H9 (cell line): ENCODE measurements around the gene CCNT1. TPM values are rescaled to one million over a fixed set of nuclear protein-coding genes. Genes with fewer than 3 reads are reported as not detected.

ENCODE experiments used
- DNase-seq: peaks from one replicate; pipeline ENCODE4 v3.0.0-alpha.2; 2017
- H2AFZ ChIP-seq: one replicate; pipeline ENCODE4 v1.6.1; 2013; ENCODE audit warnings: mild to moderate bottlenecking, low read length, control low read depth, moderate library complexity
- H2AK5ac ChIP-seq: 2 replicates; pipeline ENCODE4 v1.6.1; 2013; ENCODE audit warnings: low read length, control low read depth, mixed read lengths; ENCODE audit not compliant: insufficient read length
- H2BK120ac ChIP-seq: one replicate; pipeline ENCODE4 v1.6.1; 2013; ENCODE audit warnings: low read depth, mild to moderate bottlenecking, low read length, control low read depth, inconsistent platforms; ENCODE audit not compliant: poor library complexity, severe bottlenecking
- H2BK12ac ChIP-seq: 2 replicates; pipeline ENCODE4 v1.6.1; 2013; ENCODE audit warnings: low read length, control low read depth, mixed read lengths, low read depth; ENCODE audit not compliant: insufficient read length
- H2BK15ac ChIP-seq: 2 replicates; pipeline ENCODE4 v1.6.1; 2013; ENCODE audit warnings: low read depth, low read length, control low read depth
- H2BK20ac ChIP-seq: one replicate; pipeline ENCODE4 v1.6.1; 2013; ENCODE audit warnings: low read depth, mild to moderate bottlenecking, low read length, control low read depth, inconsistent platforms; ENCODE audit not compliant: poor library complexity, severe bottlenecking
- H2BK5ac ChIP-seq: 2 replicates; pipeline ENCODE4 v1.6.1; 2013; ENCODE audit warnings: low read length, control low read depth, mixed read lengths; ENCODE audit not compliant: insufficient read length
- H3K14ac ChIP-seq: 2 replicates; pipeline ENCODE4 v1.6.1; 2013; ENCODE audit warnings: low read length, control low read depth; ENCODE audit not compliant: insufficient read depth
- H3K18ac ChIP-seq: 2 replicates; pipeline ENCODE4 v1.6.1; 2013; ENCODE audit warnings: low read depth, mild to moderate bottlenecking, mixed read lengths, low read length, control low read depth; ENCODE audit not compliant: insufficient read length
- H3K23ac ChIP-seq: 2 replicates; pipeline ENCODE4 v1.6.1; 2013; ENCODE audit warnings: low read length, control low read depth, mixed read lengths, low read depth; ENCODE audit not compliant: insufficient read length
- H3K23me2 ChIP-seq: 2 replicates; pipeline ENCODE4 v1.6.1; 2013; ENCODE audit warnings: low read depth, mild to moderate bottlenecking, mixed read lengths, low read length, control low read depth; ENCODE audit not compliant: insufficient read length, poor library complexity, severe bottlenecking
- H3K27ac ChIP-seq: 2 replicates; pipeline ENCODE4 v1.5.1; 2013; ENCODE audit warnings: low read length, control low read depth, mixed read lengths, low read depth; ENCODE audit not compliant: insufficient read length
- H3K27me3 ChIP-seq: 2 replicates; pipeline ENCODE4 v1.6.1; 2013; ENCODE audit warnings: low read length, control low read depth, inconsistent platforms; ENCODE audit not compliant: insufficient read depth
- H3K4ac ChIP-seq: 2 replicates; pipeline ENCODE4 v1.6.1; 2013; ENCODE audit warnings: low read depth, mild to moderate bottlenecking, control low read depth, inconsistent platforms, low read length, moderate library complexity
- H3K4me1 ChIP-seq: 2 replicates; pipeline ENCODE4 v1.6.1; 2013; ENCODE audit warnings: low read length, control low read depth, inconsistent platforms; ENCODE audit not compliant: insufficient read depth
- H3K4me2 ChIP-seq: 2 replicates; pipeline ENCODE4 v1.6.1; 2013; ENCODE audit warnings: low read length, control low read depth, mixed read lengths; ENCODE audit not compliant: insufficient read length, insufficient read depth
- H3K56ac ChIP-seq: 2 replicates; pipeline ENCODE4 v1.6.1; 2013; ENCODE audit warnings: low read depth, mild to moderate bottlenecking, mixed read lengths, low read length, control low read depth; ENCODE audit not compliant: insufficient read length
- H3K79me1 ChIP-seq: 2 replicates; pipeline ENCODE4 v1.6.1; 2013; ENCODE audit warnings: low read depth, mild to moderate bottlenecking, moderate library complexity, low read length, control low read depth, inconsistent platforms; ENCODE audit not compliant: insufficient read depth, poor library complexity, severe bottlenecking
- H3K79me2 ChIP-seq: 2 replicates; pipeline ENCODE4 v1.6.1; 2013; ENCODE audit warnings: low read length, control low read depth, inconsistent platforms; ENCODE audit not compliant: insufficient read depth
- H3K9ac ChIP-seq: 2 replicates; pipeline ENCODE4 v1.6.1; 2013; ENCODE audit warnings: low read length, control low read depth, mixed read lengths; ENCODE audit not compliant: insufficient read length; ENCODE audit errors: extremely low read depth
- H3K9me3 ChIP-seq: one replicate; pipeline ENCODE4 v1.6.1; 2013; ENCODE audit warnings: low read depth, low read length, inconsistent platforms; ENCODE audit not compliant: control insufficient read depth
- H3T11ph ChIP-seq: one replicate; pipeline ENCODE4 v1.6.1; 2013; ENCODE audit warnings: mild to moderate bottlenecking, low read length, control low read depth, inconsistent platforms
- H4K20me1 ChIP-seq: one replicate; pipeline ENCODE4 v1.6.1; 2013; ENCODE audit not compliant: control insufficient read depth, insufficient read length, insufficient read depth
- H4K5ac ChIP-seq: 2 replicates; pipeline ENCODE4 v1.6.1; 2013; ENCODE audit warnings: low read depth, mild to moderate bottlenecking, mixed read lengths, low read length, control low read depth; ENCODE audit not compliant: insufficient read length
- H4K8ac ChIP-seq: replicated peaks from 2 replicates; pipeline ENCODE4 v1.6.1; 2013; ENCODE audit warnings: low read length, control low read depth, mixed read lengths, low read depth; ENCODE audit not compliant: insufficient read length
- H4K91ac ChIP-seq: 2 replicates; pipeline ENCODE4 v1.6.1; 2013; ENCODE audit warnings: low read depth, mild to moderate bottlenecking, moderate library complexity, mixed read lengths, low read length, control low read depth; ENCODE audit not compliant: insufficient read length
- H3K27ac Mint-ChIP-seq, 3 experiments: 2 replicates in 2 of 3; 3 replicates in 1 of 3; pipeline ENCODE4 v1.8.0; 2020 to 2021; ENCODE audit warnings: mixed read lengths in 3 of 3, mild to moderate bottlenecking in 1 of 3, moderate library complexity in 1 of 3
- H3K27me3 Mint-ChIP-seq: 2 replicates; pipeline ENCODE4 v1.8.0; 2021; ENCODE audit warnings: low read depth, mild to moderate bottlenecking, moderate library complexity, mixed read lengths
- H3K36me3 Mint-ChIP-seq, 3 experiments: 2 replicates in 2 of 3; 3 replicates in 1 of 3; pipeline ENCODE4 v1.8.0; 2020 to 2021; ENCODE audit warnings: low read depth in 3 of 3, mixed read lengths in 3 of 3; ENCODE audit not compliant: insufficient read depth in 1 of 3
- H3K4me1 Mint-ChIP-seq, 2 experiments: 2 replicates each; pipeline ENCODE4 v1.8.0; 2020; ENCODE audit warnings: mixed read lengths in 2 of 2
- H3K4me3 Mint-ChIP-seq, 2 experiments: 2 replicates in 1 of 2; 3 replicates in 1 of 2; pipeline ENCODE4 v1.8.0; 2020 to 2021; ENCODE audit warnings: mild to moderate bottlenecking in 2 of 2, mixed read lengths in 2 of 2, moderate library complexity in 1 of 2
- H3K9me3 Mint-ChIP-seq, 2 experiments: 2 replicates in 1 of 2; 3 replicates in 1 of 2; pipeline ENCODE4 v1.8.0; 2020; ENCODE audit warnings: mild to moderate bottlenecking in 2 of 2, mixed read lengths in 2 of 2, moderate library complexity in 1 of 2
- WGBS: extraction: QIAGEN DNeasy Blood & Tissue Kit; methylation state at CpG from one replicate; pipeline ENCODE4 v1.1.7; 2013; ENCODE audit warnings: missing lambda C conversion rate, low lambda C conversion rate, mixed read lengths; ENCODE audit not compliant: insufficient read length; ENCODE audit errors: extremely low coverage; 5-methylcytosine and 5-hydroxymethylcytosine counted together
- long read RNA-seq: library from polyadenylated mRNA; unstranded; transcript quantifications from one replicate; pipeline ENCODE4 v2.0.0, GENCODE V29; 2020
- total RNA-seq: library from RNA; stranded (reverse); gene quantifications from 2 replicates; pipeline ENCODE4 v1.2.1, GENCODE V29; 2021
- TF ChIP-seq, protein P1 (sequence below): fragments of 200-600 bp; sonication (generic); conservative IDR thresholded peaks from 3 replicates; pipeline ENCODE4 v1.8.0; 2021; ENCODE audit warnings: antibody characterized with exemption, mild to moderate bottlenecking

Gene CCNT1
- 49.4 and 53.1 TPM in 2 replicates for total RNA-seq
- long read RNA-seq, full-length matches to known transcripts: 11 of 34 reads
- long read RNA-seq, partial matches to known transcripts: 2 of 34 reads
- long read RNA-seq, other reads (novel, unspliced or antisense): 21 of 34 reads

- no peak within 1 kb of the TSS for H2BK120ac ChIP-seq
- no peak within 1 kb of the TSS for H2BK5ac ChIP-seq
- no peak within 1 kb of the TSS for H4K8ac ChIP-seq
- no peaks in the 10 kb centered on the region; the same call in 1 of the 2 replicates for H3K4me1 ChIP-seq
- H3K4me1 Mint-ChIP-seq: peaks cover 9 to 11% of the 10 kb centered on the region in 2 experiments
- H3K4me2 ChIP-seq: peak within 1 kb of the TSS; percentile 92
- H3K27ac Mint-ChIP-seq: peak within 1 kb of the TSS; percentile 96 to 100 (median 99)
- H4K20me1 ChIP-seq: no peaks in the 10 kb centered on the region
- no peaks in the 10 kb centered on the region for H3K27me3 ChIP-seq
- peak within 1 kb of the TSS; percentile 46 for H3K18ac ChIP-seq
- no peak within 1 kb of the TSS for H2BK12ac ChIP-seq
- H3K4ac ChIP-seq: no peak within 1 kb of the TSS
- no peak within 1 kb of the TSS for H3K56ac ChIP-seq
- peak within 1 kb of the TSS; percentile 34 for H2BK20ac ChIP-seq
- no peak within 1 kb of the TSS for H3T11ph ChIP-seq
- H3K36me3 Mint-ChIP-seq: peaks cover 33 to 48% (median 47%) of the 10 kb centered on the region in 3 experiments
- H3K79me2 ChIP-seq: peaks cover 15% of the 10 kb centered on the region; the same call in 1 of the 2 replicates
- no CpG with 5 or more reads among the region's 61 CpGs for WGBS
- H3K79me1 ChIP-seq: no peaks in the 10 kb centered on the region
- H3K14ac ChIP-seq: peak within 1 kb of the TSS; percentile 94
- no peak within 1 kb of the TSS for H2AK5ac ChIP-seq
- peaks cover 2% of the 10 kb centered on the region; the same call in 1 of the 2 replicates for H3K27me3 Mint-ChIP-seq
- peak within 1 kb of the TSS; percentile 95 for H3K9ac ChIP-seq
- H3K27ac ChIP-seq: peak within 1 kb of the TSS; percentile 87
- DNase-seq: peak; percentile 100
- peak within 1 kb of the TSS; percentile 88 to 97 for H3K4me3 Mint-ChIP-seq
- peak within 1 kb of the TSS; percentile 28 for H4K5ac ChIP-seq
- H3K9me3 Mint-ChIP-seq: peaks cover 21 to 25% of the 10 kb centered on the region in 2 experiments
- no peaks in the 10 kb centered on the region for H3K9me3 ChIP-seq
- no peak within 1 kb of the TSS for H4K91ac ChIP-seq
- H3K23ac ChIP-seq: no peak within 1 kb of the TSS
- peak within 1 kb of the TSS; percentile 33 for H2AFZ ChIP-seq
- H3K23me2 ChIP-seq: peaks cover 4% of the 10 kb centered on the region
- TF ChIP-seq, protein P1, sequence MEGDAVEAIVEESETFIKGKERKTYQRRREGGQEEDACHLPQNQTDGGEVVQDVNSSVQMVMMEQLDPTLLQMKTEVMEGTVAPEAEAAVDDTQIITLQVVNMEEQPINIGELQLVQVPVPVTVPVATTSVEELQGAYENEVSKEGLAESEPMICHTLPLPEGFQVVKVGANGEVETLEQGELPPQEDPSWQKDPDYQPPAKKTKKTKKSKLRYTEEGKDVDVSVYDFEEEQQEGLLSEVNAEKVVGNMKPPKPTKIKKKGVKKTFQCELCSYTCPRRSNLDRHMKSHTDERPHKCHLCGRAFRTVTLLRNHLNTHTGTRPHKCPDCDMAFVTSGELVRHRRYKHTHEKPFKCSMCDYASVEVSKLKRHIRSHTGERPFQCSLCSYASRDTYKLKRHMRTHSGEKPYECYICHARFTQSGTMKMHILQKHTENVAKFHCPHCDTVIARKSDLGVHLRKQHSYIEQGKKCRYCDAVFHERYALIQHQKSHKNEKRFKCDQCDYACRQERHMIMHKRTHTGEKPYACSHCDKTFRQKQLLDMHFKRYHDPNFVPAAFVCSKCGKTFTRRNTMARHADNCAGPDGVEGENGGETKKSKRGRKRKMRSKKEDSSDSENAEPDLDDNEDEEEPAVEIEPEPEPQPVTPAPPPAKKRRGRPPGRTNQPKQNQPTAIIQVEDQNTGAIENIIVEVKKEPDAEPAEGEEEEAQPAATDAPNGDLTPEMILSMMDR: peak; percentile 33; the same call in 1 of the 3 replicates
- H2BK15ac ChIP-seq: no peak within 1 kb of the TSS
Observed at GRCh38 chr12:48716493-48717251, at the start of gene CCNT1. Gene CCNT1 (minus strand): TSS chr12:48716707. CDS start chr12:48716675, 32 bp downstream.
